ENCODE measurements around the gene WDR64.
"Not testable (repeated sequence)": the region's sequence is repeated elsewhere in the genome, so short reads cannot be mapped to it uniquely, and the experiment has no call there.

The WDR64 gene

GRCh38 chr1:241654641-241655040 lies 2.6 kb downstream of the WDR64 start:
- no peak overlapping the region for H3K9ac ChIP-seq (ENCODE audit: low read depth, low read length, poor library complexity)
- no peak overlapping the region for H4K8ac ChIP-seq (ENCODE audit: low read depth, low read length)
- H3K27me3 ChIP-seq (ENCODE audit: control insufficient read depth in 3 of 3, insufficient read depth in 3 of 3, low read depth in 1 of 3, low read length in 3 of 3) = no peaks in the 10 kb centered on the region
- H2BK12ac ChIP-seq (ENCODE audit: low read length) = no peak overlapping the region
- no peak overlapping the region for H4K91ac ChIP-seq (ENCODE audit: low read depth, low read length, poor library complexity)
- H2BK5ac ChIP-seq (ENCODE audit: low read length) = no peak overlapping the region
- no peaks in the 10 kb centered on the region for H3K9me3 ChIP-seq (replicated peaks in 1 of 2; ENCODE audit: control insufficient read depth in 2 of 2, insufficient read depth in 1 of 2, low read depth in 1 of 2, low read length in 2 of 2)
- no peak overlapping the region for H3K27ac ChIP-seq (replicated peaks; ENCODE audit: low read length)
- no peaks in the 10 kb centered on the region for H3K79me1 ChIP-seq (ENCODE audit: low read depth, low read length)
- H2BK120ac ChIP-seq (ENCODE audit: low read depth, low read length) = no peak overlapping the region
- H2AFZ ChIP-seq (ENCODE audit: low read length) = no peak overlapping the region
- no peak overlapping the region for H3K23ac ChIP-seq (ENCODE audit: low read depth, low read length, poor library complexity)
- H3K4me3 ChIP-seq (ENCODE audit: low read length in 2 of 2) = no peak overlapping the region
- H2AK5ac ChIP-seq (ENCODE audit: low read depth, low read length) = no peak overlapping the region
- WGBS, 2 donors (ENCODE audit: extremely low coverage in 2 of 2, insufficient read length in 2 of 2, insufficient replicate concordance in 1 of 2) = no CpG with 5 or more reads among the region's 1 CpG
- no peak overlapping the region for H3K14ac ChIP-seq (ENCODE audit: low read length)
- H3K36me3 ChIP-seq (replicated peaks in 1 of 2; ENCODE audit: control insufficient read depth in 2 of 2, insufficient read depth in 2 of 2, low read length in 2 of 2) = no peaks in the 10 kb centered on the region
- no peak for DNase-seq (ENCODE audit: low spot score)
- H2BK15ac ChIP-seq (ENCODE audit: low read length) = no peak overlapping the region
- no peaks in the 10 kb centered on the region for H3K4me1 ChIP-seq (ENCODE audit: control insufficient read depth in 2 of 2, insufficient read depth in 1 of 2, low read depth in 1 of 2, low read length in 2 of 2)
- no peak overlapping the region for H3K4me2 ChIP-seq (ENCODE audit: insufficient read depth, low read length, poor library complexity, severe bottlenecking)
- H3K18ac ChIP-seq (ENCODE audit: low read length) = no peak overlapping the region
- no peak overlapping the region for H3K4ac ChIP-seq (ENCODE audit: low read length)

DNA sequence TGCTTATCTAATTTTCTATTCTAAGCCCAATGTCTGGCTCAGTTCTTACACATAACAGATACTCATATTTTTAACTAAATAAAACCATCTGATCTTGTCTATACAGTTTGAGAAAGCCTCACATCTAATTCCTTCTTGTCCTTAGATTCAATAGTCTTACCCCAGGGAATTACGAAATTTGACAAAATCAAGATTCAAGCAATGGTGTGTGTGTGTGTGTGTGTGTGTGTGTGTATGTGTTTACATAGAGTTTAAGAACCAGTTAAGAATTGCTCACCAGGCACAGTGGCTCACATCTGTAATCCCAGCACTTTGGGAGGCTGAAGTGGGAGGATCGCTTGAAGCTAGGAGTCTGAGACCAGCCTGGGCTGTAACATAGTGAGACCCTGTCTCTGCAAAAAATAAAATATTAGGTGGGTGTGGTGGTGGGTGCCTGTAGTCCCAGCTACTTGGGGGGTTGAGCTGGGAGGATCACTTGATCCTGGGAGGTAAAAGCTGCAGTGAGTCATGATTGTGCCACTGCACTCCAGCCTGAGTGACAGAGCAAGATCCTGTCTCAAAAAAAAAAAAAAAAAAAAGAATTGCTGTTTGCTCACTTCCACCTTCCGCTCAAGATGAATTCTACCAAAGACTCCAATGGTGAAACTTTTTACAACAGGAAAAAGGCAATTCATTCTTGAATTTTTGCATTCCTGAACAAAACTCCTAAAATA lies 6.2 kb downstream of the WDR64 start:
- WGBS, 2 donors (ENCODE audit: extremely low coverage in 2 of 2, insufficient read length in 2 of 2, insufficient replicate concordance in 1 of 2) = no CpG with 5 or more reads among the region's 3 CpGs
- no peak for DNase-seq (ENCODE audit: low spot score)
- H3K4me2 ChIP-seq (ENCODE audit: insufficient read depth, low read length, poor library complexity, severe bottlenecking) = no peak overlapping the region
- no peak overlapping the region for H2AK5ac ChIP-seq (ENCODE audit: low read depth, low read length)
- no peaks in the 10 kb centered on the region for H3K4me1 ChIP-seq (ENCODE audit: control insufficient read depth in 2 of 2, insufficient read depth in 1 of 2, low read depth in 1 of 2, low read length in 2 of 2)
- no peaks in the 10 kb centered on the region for H3K9me3 ChIP-seq (replicated peaks in 1 of 2; ENCODE audit: control insufficient read depth in 2 of 2, insufficient read depth in 1 of 2, low read depth in 1 of 2, low read length in 2 of 2)
- H3K18ac ChIP-seq (ENCODE audit: low read length) = no peak overlapping the region
- no peak overlapping the region for H4K91ac ChIP-seq (ENCODE audit: low read depth, low read length, poor library complexity)
- H3K9ac ChIP-seq (ENCODE audit: low read depth, low read length, poor library complexity) = no peak overlapping the region
- no peak overlapping the region for H3K23ac ChIP-seq (ENCODE audit: low read depth, low read length, poor library complexity)
- no peak overlapping the region for H4K8ac ChIP-seq (ENCODE audit: low read depth, low read length)
- H3K36me3 ChIP-seq (replicated peaks in 1 of 2; ENCODE audit: control insufficient read depth in 2 of 2, insufficient read depth in 2 of 2, low read length in 2 of 2) = no peaks in the 10 kb centered on the region
- H2BK15ac ChIP-seq (ENCODE audit: low read length) = no peak overlapping the region
- H3K27ac ChIP-seq (replicated peaks; ENCODE audit: low read length) = no peak overlapping the region
- no peak overlapping the region for H3K14ac ChIP-seq (ENCODE audit: low read length)
- H2AFZ ChIP-seq (ENCODE audit: low read length) = no peak overlapping the region
- no peak overlapping the region for H2BK5ac ChIP-seq (ENCODE audit: low read length)
- H3K27me3 ChIP-seq (ENCODE audit: control insufficient read depth in 3 of 3, insufficient read depth in 3 of 3, low read depth in 1 of 3, low read length in 3 of 3) = no peaks in the 10 kb centered on the region
- no peak overlapping the region for H3K4ac ChIP-seq (ENCODE audit: low read length)
- H2BK120ac ChIP-seq (ENCODE audit: low read depth, low read length) = no peak overlapping the region
- no peak overlapping the region for H2BK12ac ChIP-seq (ENCODE audit: low read length)
- H3K4me3 ChIP-seq (ENCODE audit: low read length in 2 of 2) = no peak overlapping the region
- no peaks in the 10 kb centered on the region for H3K79me1 ChIP-seq (ENCODE audit: low read depth, low read length)

DNA sequence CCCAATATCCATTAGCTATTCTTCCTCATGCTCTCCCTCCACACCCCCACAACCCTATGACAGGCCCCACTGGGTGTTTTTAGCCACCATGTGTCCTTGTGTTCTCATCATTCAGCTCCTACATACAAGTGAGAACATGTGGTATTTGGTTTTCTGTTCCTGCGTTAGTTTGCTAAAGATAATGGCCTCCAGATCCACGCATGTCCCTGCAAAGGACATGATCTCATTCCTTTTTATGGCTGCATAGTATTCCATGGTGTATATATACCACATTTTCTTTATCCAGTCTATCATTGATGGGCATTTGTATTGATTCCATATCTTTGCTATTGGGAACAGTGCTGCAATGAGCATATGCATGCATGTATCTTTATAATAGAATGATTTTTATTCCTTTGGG lies 6.9 kb downstream of the WDR64 start:
- WGBS, 2 donors (ENCODE audit: extremely low coverage in 2 of 2, insufficient read length in 2 of 2, insufficient replicate concordance in 1 of 2) = no CpG with 5 or more reads among the region's 2 CpGs
- H2BK12ac ChIP-seq (ENCODE audit: low read length); H3K79me1 ChIP-seq (ENCODE audit: low read depth, low read length); H4K8ac ChIP-seq (ENCODE audit: low read depth, low read length); H2BK15ac ChIP-seq (ENCODE audit: low read length); H3K9me3 ChIP-seq (replicated peaks in 1 of 2; ENCODE audit: control insufficient read depth in 2 of 2, insufficient read depth in 1 of 2, low read depth in 1 of 2, low read length in 2 of 2); H3K18ac ChIP-seq (ENCODE audit: low read length); H3K9ac ChIP-seq (ENCODE audit: low read depth, low read length, poor library complexity); H4K91ac ChIP-seq (ENCODE audit: low read depth, low read length, poor library complexity); H3K23ac ChIP-seq (ENCODE audit: low read depth, low read length, poor library complexity); H3K4ac ChIP-seq (ENCODE audit: low read length); H2AK5ac ChIP-seq (ENCODE audit: low read depth, low read length); H2BK120ac ChIP-seq (ENCODE audit: low read depth, low read length); H3K4me3 ChIP-seq (ENCODE audit: low read length in 2 of 2); H3K36me3 ChIP-seq (replicated peaks in 1 of 2; ENCODE audit: control insufficient read depth in 2 of 2, insufficient read depth in 2 of 2, low read length in 2 of 2); H3K4me1 ChIP-seq (ENCODE audit: control insufficient read depth in 2 of 2, insufficient read depth in 1 of 2, low read depth in 1 of 2, low read length in 2 of 2); H3K4me2 ChIP-seq (ENCODE audit: insufficient read depth, low read length, poor library complexity, severe bottlenecking); H3K27ac ChIP-seq (replicated peaks; ENCODE audit: low read length); H3K27me3 ChIP-seq (ENCODE audit: control insufficient read depth in 3 of 3, insufficient read depth in 3 of 3, low read depth in 1 of 3, low read length in 3 of 3); H2AFZ ChIP-seq (ENCODE audit: low read length); DNase-seq (ENCODE audit: low spot score); H3K14ac ChIP-seq (ENCODE audit: low read length); H2BK5ac ChIP-seq (ENCODE audit: low read length): not testable (repeated sequence)

GRCh38 chr1:241660424-241660972 lies 8.4 kb downstream of the WDR64 start:
- no CpG with 5 or more reads among the region's 5 CpGs for WGBS, 2 donors (ENCODE audit: extremely low coverage in 2 of 2, insufficient read length in 2 of 2, insufficient replicate concordance in 1 of 2)
- Histone ChIP-seq H3K14ac (ENCODE audit: low read length) (no peak overlapping the region), H3K18ac (ENCODE audit: low read length) (no peak overlapping the region), H2BK120ac (ENCODE audit: low read depth, low read length) (no peak overlapping the region), H3K36me3 (replicated peaks in 1 of 2; ENCODE audit: control insufficient read depth in 2 of 2, insufficient read depth in 2 of 2, low read length in 2 of 2) (no peaks in the 10 kb centered on the region), H2BK15ac (ENCODE audit: low read length) (no peak overlapping the region), H4K91ac (ENCODE audit: low read depth, low read length, poor library complexity) (no peak overlapping the region), H2BK12ac (ENCODE audit: low read length) (no peak overlapping the region), H3K9me3 (replicated peaks in 1 of 2; ENCODE audit: control insufficient read depth in 2 of 2, insufficient read depth in 1 of 2, low read depth in 1 of 2, low read length in 2 of 2) (no peaks in the 10 kb centered on the region), H3K4me3 (ENCODE audit: low read length in 2 of 2) (no peak overlapping the region), H3K4me2 (ENCODE audit: insufficient read depth, low read length, poor library complexity, severe bottlenecking) (no peak overlapping the region), H3K4me1 (ENCODE audit: control insufficient read depth in 2 of 2, insufficient read depth in 1 of 2, low read depth in 1 of 2, low read length in 2 of 2) (no peaks in the 10 kb centered on the region), H3K79me1 (ENCODE audit: low read depth, low read length) (no peaks in the 10 kb centered on the region), H3K27ac (replicated peaks; ENCODE audit: low read length) (no peak overlapping the region), H2AFZ (ENCODE audit: low read length) (no peak overlapping the region), H4K8ac (ENCODE audit: low read depth, low read length) (no peak overlapping the region), H3K4ac (ENCODE audit: low read length) (no peak overlapping the region), H2BK5ac (ENCODE audit: low read length) (no peak overlapping the region), H2AK5ac (ENCODE audit: low read depth, low read length) (no peak overlapping the region), H3K23ac (ENCODE audit: low read depth, low read length, poor library complexity) (no peak overlapping the region), H3K27me3 (ENCODE audit: control insufficient read depth in 3 of 3, insufficient read depth in 3 of 3, low read depth in 1 of 3, low read length in 3 of 3) (no peaks in the 10 kb centered on the region), H3K9ac (ENCODE audit: low read depth, low read length, poor library complexity) (no peak overlapping the region)
- no peak for DNase-seq (ENCODE audit: low spot score)
